ENCODE data around the gene RPS15.

RPS15 gene

DNA sequence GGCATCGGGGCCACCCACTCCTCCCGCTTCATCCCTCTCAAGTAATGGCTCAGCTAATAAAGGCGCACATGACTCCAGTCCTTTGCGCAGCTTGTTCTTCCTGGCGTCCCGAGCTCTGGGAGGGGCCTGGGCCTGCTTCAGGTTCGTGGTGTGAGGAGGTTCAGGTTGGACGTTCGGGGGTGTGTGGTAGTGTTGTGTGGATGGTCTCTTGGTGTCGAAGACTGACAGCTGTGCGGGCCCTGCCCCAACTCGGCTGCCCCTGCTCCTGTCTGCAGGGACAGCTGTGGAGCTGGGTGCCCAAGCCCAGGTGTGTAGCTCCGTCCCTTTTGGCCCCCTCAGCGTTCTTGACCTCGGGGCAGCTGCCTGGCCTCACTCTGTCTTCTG lies 2.2 kb downstream of the RPS15 start:
- H3K27me3 ChIP-seq (ENCODE audit: insufficient read depth, low read length), result no peaks in the 10 kb centered on the region
- H3K9me3 ChIP-seq (ENCODE audit: low read length), result no peaks in the 10 kb centered on the region
- no peak overlapping the region for H2AFZ ChIP-seq (ENCODE audit: low read length)
- peak overlapping the region; percentile 54; the same call in 1 of the 2 replicates for H3K9ac ChIP-seq (ENCODE audit: low read length)
- TF ChIP-seq, protein P1, sequence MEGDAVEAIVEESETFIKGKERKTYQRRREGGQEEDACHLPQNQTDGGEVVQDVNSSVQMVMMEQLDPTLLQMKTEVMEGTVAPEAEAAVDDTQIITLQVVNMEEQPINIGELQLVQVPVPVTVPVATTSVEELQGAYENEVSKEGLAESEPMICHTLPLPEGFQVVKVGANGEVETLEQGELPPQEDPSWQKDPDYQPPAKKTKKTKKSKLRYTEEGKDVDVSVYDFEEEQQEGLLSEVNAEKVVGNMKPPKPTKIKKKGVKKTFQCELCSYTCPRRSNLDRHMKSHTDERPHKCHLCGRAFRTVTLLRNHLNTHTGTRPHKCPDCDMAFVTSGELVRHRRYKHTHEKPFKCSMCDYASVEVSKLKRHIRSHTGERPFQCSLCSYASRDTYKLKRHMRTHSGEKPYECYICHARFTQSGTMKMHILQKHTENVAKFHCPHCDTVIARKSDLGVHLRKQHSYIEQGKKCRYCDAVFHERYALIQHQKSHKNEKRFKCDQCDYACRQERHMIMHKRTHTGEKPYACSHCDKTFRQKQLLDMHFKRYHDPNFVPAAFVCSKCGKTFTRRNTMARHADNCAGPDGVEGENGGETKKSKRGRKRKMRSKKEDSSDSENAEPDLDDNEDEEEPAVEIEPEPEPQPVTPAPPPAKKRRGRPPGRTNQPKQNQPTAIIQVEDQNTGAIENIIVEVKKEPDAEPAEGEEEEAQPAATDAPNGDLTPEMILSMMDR (IDR thresholded peaks at IDR 0.05; ENCODE audit: low read length), result no peak
- no peak for TF ChIP-seq EZH2 (IDR thresholded peaks at IDR 0.05; ENCODE audit: borderline replicate concordance, low read length)
- H3K79me2 ChIP-seq (ENCODE audit: insufficient read depth, low read length), result peaks cover 14% of the 10 kb centered on the region
- peak overlapping the region; percentile 73 for H3K4me3 ChIP-seq (ENCODE audit: low read depth, low read length, poor library complexity, severe bottlenecking)
- H3K9me2 ChIP-seq (ENCODE audit: low read depth, low read length), result no peaks in the 10 kb centered on the region
- H3K4me2 ChIP-seq (ENCODE audit: low read length), result peak overlapping the region; percentile 74
- peaks cover 45% of the 10 kb centered on the region for H3K36me3 ChIP-seq (ENCODE audit: insufficient read depth, low read length)
- H3F3A ChIP-seq (ENCODE audit: insufficient read depth, low read length), result peaks cover 11% of the 10 kb centered on the region; the same call in 1 of the 2 replicates
- no peaks in the 10 kb centered on the region for H4K20me1 ChIP-seq (ENCODE audit: insufficient read depth, low read length)
- H3K27ac ChIP-seq (ENCODE audit: low read depth, low read length, poor library complexity, severe bottlenecking), result peak overlapping the region; percentile 14
- peaks cover 52% of the 10 kb centered on the region for H3K4me1 ChIP-seq (ENCODE audit: insufficient read depth, low read length, severe bottlenecking)

DNA sequence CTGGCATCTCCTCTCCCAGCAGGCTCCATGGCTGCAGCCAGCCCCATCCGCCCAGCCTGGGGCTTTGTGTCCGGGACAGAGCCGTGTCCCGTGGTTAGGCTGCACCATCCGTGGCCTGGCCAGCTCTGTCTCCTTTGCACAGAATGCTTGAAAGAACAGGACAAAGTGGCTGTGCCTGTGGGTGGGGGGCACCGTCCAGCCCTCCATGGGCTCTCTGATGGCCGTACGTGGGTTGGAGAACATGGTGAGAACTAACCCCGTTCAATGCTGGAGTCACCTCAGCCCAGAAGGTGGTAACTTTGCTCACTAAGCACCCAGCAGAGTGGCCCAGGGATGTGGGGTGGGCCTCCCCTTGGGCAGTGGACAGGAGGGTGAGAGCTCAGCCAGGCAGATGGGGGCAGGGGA lies 2.8 kb downstream of the RPS15 start:
- Histone ChIP-seq H3K4me1 (ENCODE audit: insufficient read depth, low read length, severe bottlenecking) (peaks cover 52% of the 10 kb centered on the region), H3K9me2 (ENCODE audit: low read depth, low read length) (no peaks in the 10 kb centered on the region), H2AFZ (ENCODE audit: low read length) (no peak overlapping the region), H3K9ac (ENCODE audit: low read length) (no peak overlapping the region), H3F3A (ENCODE audit: insufficient read depth, low read length) (peaks cover 11% of the 10 kb centered on the region; the same call in 1 of the 2 replicates), H3K79me2 (ENCODE audit: insufficient read depth, low read length) (peaks cover 14% of the 10 kb centered on the region), H3K4me3 (ENCODE audit: low read depth, low read length, poor library complexity, severe bottlenecking) (peak overlapping the region; percentile 73), H4K20me1 (ENCODE audit: insufficient read depth, low read length) (no peaks in the 10 kb centered on the region), H3K9me3 (ENCODE audit: low read length) (no peaks in the 10 kb centered on the region), H3K36me3 (ENCODE audit: insufficient read depth, low read length) (peaks cover 40% of the 10 kb centered on the region), H3K27me3 (ENCODE audit: insufficient read depth, low read length) (no peaks in the 10 kb centered on the region), H3K4me2 (ENCODE audit: low read length) (peak overlapping the region; percentile 74; the same call in 1 of the 2 replicates), H3K27ac (ENCODE audit: low read depth, low read length, poor library complexity, severe bottlenecking) (peak overlapping the region; percentile 2)
- TF ChIP-seq EZH2 (IDR thresholded peaks at IDR 0.05; ENCODE audit: borderline replicate concordance, low read length), result no peak
- TF ChIP-seq, protein P1 (IDR thresholded peaks at IDR 0.05; ENCODE audit: low read length), result no peak

DNA sequence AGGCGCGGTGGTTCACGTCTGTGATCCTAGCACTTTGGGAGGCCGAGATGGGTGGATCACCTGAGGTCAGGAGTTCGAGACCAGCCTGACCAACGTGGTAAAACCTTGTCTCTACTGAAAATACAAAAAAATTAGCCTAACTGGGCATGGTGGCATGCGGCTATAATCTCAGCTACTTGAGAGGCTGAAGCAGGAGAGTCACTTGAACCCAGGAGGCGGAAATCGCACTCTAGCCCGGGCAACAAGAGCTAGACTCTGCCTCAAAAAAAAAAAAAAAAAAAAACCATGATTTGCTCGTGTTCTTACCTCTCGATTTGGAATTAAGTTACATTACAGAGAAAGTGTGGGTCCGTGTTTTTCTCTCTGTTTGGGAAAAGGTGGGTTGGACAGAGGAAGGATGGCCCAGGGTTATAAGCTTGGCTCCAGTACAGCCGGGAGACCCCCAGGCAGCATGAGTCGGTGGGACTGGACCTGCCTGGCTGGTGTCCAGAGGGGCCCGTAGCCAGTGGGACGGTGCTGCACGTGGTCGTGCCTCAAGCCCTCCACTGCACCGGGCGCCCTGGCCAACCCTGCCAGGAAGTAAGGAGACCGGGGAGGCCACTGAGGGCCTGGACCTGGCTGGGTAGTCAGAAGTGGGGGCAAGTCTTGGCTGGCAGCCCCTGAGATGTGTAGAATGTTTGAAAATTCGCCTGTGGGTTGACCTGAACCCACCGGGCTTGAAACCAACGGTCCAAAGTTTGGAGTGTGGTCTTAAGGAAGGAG lies 3.7 kb downstream of the RPS15 start:
- no peak overlapping the region for H3K27ac ChIP-seq (ENCODE audit: low read depth, low read length, poor library complexity, severe bottlenecking)
- H4K20me1 ChIP-seq (ENCODE audit: insufficient read depth, low read length), result no peaks in the 10 kb centered on the region
- no peaks in the 10 kb centered on the region for H3K9me2 ChIP-seq (ENCODE audit: low read depth, low read length)
- peaks cover 52% of the 10 kb centered on the region for H3K4me1 ChIP-seq (ENCODE audit: insufficient read depth, low read length, severe bottlenecking)
- H3F3A ChIP-seq (ENCODE audit: insufficient read depth, low read length), result 0 out of 2 replicates have a peak, but pooled peaks cover 8% of the 10 kb centered on the region
- no peak for TF ChIP-seq EZH2 (IDR thresholded peaks at IDR 0.05; ENCODE audit: borderline replicate concordance, low read length)
- TF ChIP-seq, protein P1 (IDR thresholded peaks at IDR 0.05; ENCODE audit: low read length), result no peak
- H3K9ac ChIP-seq (ENCODE audit: low read length), result no peak overlapping the region
- no peaks in the 10 kb centered on the region; the same call in 1 of the 2 replicates for H3K27me3 ChIP-seq (ENCODE audit: insufficient read depth, low read length)
- peaks cover 40% of the 10 kb centered on the region for H3K36me3 ChIP-seq (ENCODE audit: insufficient read depth, low read length)
- no peak overlapping the region for H2AFZ ChIP-seq (ENCODE audit: low read length)
- peaks cover 14% of the 10 kb centered on the region for H3K79me2 ChIP-seq (ENCODE audit: insufficient read depth, low read length)
- no peaks in the 10 kb centered on the region for H3K9me3 ChIP-seq (ENCODE audit: low read length)
- H3K4me3 ChIP-seq (ENCODE audit: low read depth, low read length, poor library complexity, severe bottlenecking), result no peak overlapping the region
- no peak overlapping the region for H3K4me2 ChIP-seq (ENCODE audit: low read length)
